Nucleus accumbens (tissue), 56 donors: ENCODE data around the gene SYNE1.
A peak's percentile ranks its signal among the peaks of the same experiment; 100 is the strongest.
"Not testable (repeated sequence)": the region's sequence is repeated elsewhere in the genome, so short reads cannot be mapped to it uniquely, and the experiment has no call there.

Source experiments
- DNase-seq, 56 donors: peaks; one replicate each; lab custom pipeline; 2025; lab: John Stamatoyannopoulos, UW

Gene SYNE1

GRCh38 chr6:152432758-152433157 lies 204.4 kb downstream of the SYNE1 start:
- DNase-seq, result no peak

DNA sequence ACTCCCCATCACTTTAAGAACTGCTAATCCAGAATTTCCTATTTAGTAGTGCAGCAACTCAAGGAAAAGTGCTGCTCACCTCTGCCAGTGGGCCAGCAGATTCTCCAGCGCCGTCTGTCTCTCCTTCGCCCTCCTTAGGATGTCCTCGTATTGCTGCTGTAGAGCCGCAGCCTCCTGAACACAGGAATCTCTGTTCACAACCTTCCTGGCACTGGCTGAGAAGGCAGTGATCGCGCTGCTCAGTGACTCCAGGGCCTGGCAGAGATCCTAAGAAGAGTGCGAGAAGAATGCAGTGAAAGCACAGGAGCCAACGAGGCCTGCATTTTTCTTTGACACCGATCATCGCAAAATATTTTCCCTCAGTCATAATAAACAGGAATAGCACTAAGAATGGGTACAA lies 209.0 kb downstream of the SYNE1 start:
- DNase-seq, result peak in 1 of 56 donors; percentile 11

DNA sequence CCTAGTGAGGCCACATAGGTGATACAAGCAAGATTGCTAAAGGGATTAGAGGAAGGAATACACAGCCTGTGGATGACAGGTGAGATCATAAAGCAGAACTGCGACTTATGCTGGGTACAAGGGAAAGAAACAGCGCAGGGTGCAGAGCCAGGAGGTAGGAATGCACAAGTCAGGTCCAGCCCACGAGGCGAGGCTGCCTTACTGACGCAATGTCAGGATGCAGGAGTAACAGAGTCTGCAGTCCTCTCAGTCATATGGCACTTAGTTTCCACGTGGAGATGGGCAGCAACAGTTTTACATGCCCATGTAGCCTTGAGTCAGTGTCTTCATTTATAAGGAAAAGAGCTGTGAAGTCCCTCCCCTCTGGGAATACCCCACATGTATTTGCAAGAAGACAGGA lies 210.9 kb downstream of the SYNE1 start:
- DNase-seq, result no peak

DNA sequence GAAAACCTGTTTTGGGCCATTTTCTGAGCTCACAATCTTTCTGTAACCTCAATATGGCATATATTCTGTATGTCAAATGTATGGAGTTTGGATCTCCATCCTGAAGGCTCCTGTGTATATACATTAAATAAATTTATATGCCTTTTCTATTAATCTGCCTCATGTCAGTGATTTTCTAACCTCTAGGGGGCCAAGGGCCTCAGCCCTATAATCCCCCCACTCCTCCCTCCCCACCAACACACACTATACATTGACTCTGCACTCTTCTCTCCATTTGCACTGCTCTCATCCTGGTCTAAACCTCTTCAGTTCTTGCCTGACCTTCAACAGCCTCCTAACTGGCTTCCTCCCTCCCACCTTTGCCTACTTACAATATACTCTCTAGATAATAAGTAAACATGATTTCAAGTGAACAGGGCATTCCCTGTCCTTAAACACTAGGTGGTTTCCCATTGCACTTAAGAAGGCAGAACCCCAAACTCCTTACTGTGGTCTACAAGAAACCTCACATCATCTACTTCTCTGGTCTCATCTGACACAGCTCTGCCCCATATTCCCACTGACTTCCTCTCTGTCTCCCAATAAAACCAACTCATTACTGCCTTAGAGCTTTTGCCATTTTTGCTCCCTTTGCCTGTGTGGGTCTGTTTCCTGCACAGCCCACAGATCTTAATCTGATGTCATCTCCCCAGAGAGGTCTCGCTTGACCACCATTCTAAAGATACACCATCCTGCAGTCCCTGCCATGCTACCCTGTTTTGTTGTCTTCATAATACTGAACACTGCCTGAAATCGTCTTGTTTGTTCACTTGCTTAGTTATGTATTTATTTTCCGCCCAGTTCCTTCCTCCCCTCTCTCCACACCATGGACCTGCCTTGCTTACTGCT lies 213.7 kb downstream of the SYNE1 start:
- DNase-seq, result no peak

DNA sequence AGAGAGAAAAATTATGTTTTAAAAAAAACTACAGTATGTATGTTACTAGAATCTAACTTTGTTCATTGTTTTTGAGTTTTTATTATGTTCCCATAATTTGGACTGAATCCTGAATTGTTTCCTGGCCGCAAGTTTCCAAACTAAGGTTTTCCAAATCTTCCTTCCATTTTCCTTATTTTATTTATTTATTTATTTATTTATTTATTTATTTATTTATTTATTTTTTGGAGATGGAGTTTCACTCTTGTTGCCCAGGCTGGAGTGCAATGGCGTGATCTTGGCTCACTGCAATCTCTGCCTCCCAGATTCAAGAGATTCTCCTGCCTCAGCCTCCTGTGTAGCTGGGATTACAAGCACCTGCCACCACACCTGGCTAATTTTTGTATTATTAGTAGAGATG lies 215.7 kb downstream of the SYNE1 start:
- not testable (repeated sequence) for DNase-seq

- DNase-seq, result no peak
Measured at GRCh38 chr6:152420696-152421095, 216.5 kb downstream of the SYNE1 start.

- no peak for DNase-seq
Measured at GRCh38 chr6:152418551-152418950, 218.6 kb downstream of the SYNE1 start.

DNA sequence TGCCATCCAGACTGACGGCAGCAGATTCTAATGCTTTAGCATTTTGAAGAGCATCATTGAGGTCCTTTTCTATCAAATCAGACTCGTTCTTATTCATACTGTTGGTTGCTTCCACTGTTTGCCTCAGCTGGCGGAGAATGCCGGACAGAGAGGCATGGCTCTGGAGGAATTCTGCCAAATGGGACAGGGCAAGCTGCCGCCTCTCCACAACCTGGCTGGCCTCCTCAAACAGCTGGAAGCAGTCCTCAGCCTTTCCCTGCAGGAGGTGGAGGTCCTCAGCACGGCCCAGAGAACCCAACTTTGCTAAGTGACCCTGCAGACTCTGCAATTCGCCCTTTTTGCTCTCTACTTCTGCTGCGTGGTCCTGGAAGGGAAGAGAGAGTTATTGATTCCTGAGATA lies 220.5 kb downstream of the SYNE1 start:
- DNase-seq, result peak in 8 of 56 donors; percentile 3 to 19 (median 6)

- no peak for DNase-seq
Measured at GRCh38 chr6:152404936-152405595, 232.1 kb downstream of the SYNE1 start.

GRCh38 chr6:152404086-152404857 lies 232.9 kb downstream of the SYNE1 start:
- no peak for DNase-seq

DNA sequence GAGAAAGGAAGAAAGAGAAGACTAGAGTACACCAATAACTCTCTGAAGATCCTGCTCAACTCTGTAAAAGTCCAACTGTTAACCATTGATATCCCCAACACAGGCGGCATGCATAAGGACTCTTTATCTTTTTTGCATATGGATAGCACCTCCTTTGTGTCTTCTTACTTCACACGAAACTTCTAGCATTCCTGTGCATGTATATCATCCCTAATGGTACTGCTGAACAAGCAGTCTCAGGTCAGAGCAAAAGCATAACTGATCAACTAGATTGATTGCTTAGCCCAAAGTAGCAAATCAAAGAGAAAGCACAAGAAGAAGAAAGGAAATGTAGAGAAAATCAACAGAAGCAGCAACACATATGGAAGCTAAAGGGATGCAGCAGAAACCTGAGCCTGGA lies 234.4 kb downstream of the SYNE1 start:
- no peak for DNase-seq

GRCh38 chr6:152401978-152402377 lies 235.2 kb downstream of the SYNE1 start:
- DNase-seq, result no peak

DNA sequence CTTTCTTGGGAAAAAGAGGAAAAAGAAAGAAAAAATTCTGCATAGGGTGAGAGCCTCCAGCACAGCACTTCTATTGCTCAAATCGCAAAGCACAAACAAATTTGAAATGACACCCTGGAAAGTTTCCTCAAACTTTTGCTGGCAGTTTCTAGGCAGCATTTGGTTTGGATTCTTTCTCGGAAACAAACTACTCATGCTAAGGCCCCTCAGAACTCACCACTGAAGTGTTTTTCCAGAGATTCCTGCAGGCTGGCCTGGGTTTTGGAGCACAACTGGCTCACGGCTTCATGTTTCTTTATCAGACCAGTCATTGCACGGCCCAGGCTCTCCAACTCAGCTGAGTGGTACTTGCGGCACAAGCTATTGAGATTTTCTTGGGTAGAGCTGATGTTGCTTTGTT lies 237.8 kb downstream of the SYNE1 start:
- no peak for DNase-seq

DNA sequence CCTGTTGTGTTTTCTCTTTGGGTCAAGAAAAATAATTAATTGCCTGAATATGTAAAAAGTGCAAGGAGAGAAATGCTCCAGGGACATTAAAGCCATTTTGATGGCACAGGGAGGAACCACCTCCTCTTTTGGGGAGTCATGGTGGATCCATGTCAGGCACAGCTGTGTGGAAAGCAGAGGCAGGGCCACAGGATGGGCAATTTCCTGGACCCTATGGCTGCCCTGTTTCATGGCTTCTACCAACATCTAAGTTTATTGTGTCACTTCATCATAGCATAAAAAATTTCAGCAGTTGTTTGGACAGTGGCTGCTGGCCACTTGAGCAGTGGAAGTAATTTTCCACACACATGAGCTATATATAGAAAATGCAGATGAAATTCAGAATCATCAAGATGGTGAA lies 238.2 kb downstream of the SYNE1 start:
- DNase-seq, result no peak

- DNase-seq, result no peak
Measured at GRCh38 chr6:152398316-152398715, 238.8 kb downstream of the SYNE1 start.

- DNase-seq, result no peak
Measured at GRCh38 chr6:152394303-152394702, 242.9 kb downstream of the SYNE1 start.

DNA sequence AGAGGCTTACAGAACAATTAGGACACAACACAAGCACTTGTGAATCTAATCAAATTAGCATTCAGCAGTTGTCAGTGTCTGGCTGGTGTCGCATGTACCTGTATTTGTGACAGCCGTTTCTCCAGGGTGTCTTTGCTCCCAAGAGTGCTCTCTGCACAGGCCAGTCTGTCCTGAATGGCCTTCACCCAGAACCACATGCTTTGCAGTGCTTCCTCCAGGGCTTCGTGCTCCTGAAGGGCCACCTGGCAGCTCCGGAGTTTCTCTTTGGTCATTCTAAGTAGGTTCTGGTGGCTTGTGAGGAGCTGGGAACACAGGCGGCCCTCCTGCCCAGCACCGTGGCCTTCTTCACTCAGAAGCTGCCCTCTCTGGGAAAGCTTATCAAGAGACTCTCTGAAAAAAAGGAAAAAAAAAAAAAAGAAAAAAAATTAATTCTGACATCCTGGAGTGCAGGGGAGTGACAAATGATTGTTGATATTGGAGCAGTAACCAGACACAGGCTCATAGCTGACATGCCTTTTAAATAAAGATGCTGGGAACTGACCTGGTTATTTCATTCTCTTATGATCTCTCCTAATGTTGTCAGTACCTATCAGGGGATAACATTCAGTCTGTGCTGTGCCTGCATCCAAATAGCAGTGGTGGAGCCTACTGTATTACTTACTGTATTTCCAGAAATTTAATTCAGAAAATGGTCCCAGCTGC lies 245.8 kb downstream of the SYNE1 start:
- no peak for DNase-seq

- DNase-seq, result no peak
Measured at GRCh38 chr6:152387091-152387490, 250.1 kb downstream of the SYNE1 start.

GRCh38 chr6:152386131-152386530 lies 251.0 kb downstream of the SYNE1 start:
- DNase-seq, result no peak
